ENCODE measurements around the gene NEK6.

DNA sequence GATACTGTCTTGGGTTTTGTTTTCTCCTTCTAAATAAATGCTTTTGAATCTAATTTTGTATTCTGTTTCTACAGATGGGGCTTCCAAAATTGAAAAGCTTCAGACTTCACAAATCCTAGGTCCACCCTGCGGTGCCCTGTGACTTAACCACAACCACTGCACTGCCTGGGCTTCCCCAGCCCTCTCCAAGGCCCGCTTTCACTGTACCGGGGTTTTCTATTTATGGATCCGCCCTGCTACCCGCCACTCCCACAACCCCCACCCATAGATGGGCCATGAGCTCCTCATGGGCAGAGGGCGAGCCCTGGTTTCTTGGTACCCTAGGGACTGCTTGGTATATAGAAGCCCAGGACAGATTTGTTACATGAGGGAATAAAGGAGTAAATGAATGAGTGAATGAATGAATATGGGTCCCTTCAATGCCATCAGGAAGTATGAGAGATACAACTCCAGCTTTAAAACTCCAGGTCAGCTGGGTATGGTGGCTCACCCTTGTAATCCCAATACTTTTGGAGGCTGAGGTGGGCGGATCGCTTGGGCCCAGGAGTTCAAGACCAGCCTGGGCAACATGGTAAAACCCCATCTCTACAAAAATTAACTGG is 39.8 kb upstream of the NEK6 start:
- TF ChIP-seq TOE1 (IDR thresholded peaks at IDR 0.05; ENCODE audit: borderline replicate concordance) (no peak), TOE1 (CRISPR knock-in tag; IDR thresholded peaks at IDR 0.05; ENCODE audit: borderline replicate concordance, low read depth) (no peak), FOXJ3 (CRISPR knock-in tag; IDR thresholded peaks at IDR 0.05) (no peak), BMI1 (IDR thresholded peaks at IDR 0.05; ENCODE audit: low read length) (no peak), MECOM (CRISPR knock-in tag; IDR thresholded peaks at IDR 0.05) (no peak), RFX5 (IDR thresholded peaks at IDR 0.05; ENCODE audit: low read depth, low read length) (no peak), NFIC (IDR thresholded peaks at IDR 0.05) (no peak), RBM17 (IDR thresholded peaks at IDR 0.05; ENCODE audit: borderline replicate concordance, low read depth, low read length) (no peak), JUND (IDR thresholded peaks at IDR 0.05; ENCODE audit: borderline replicate concordance, low read depth, low read length) (no peak), JUND (tag; IDR thresholded peaks at IDR 0.05; ENCODE audit: borderline replicate concordance, low read depth, low read length) (no peak), EP300 (IDR thresholded peaks at IDR 0.05; ENCODE audit: low read length) (no peak), ZNF232 (CRISPR knock-in tag; IDR thresholded peaks at IDR 0.05) (no peak), SRSF9 (IDR thresholded peaks at IDR 0.05; ENCODE audit: borderline replicate concordance, low read depth, low read length) (no peak), MYC (IDR thresholded peaks at IDR 0.05; ENCODE audit: low read depth, low read length) (no peak), MYC (CRISPR knock-in tag; IDR thresholded peaks at IDR 0.05; ENCODE audit: borderline replicate concordance, low read depth) (no peak)
- TF ChIP-seq, protein P1, sequence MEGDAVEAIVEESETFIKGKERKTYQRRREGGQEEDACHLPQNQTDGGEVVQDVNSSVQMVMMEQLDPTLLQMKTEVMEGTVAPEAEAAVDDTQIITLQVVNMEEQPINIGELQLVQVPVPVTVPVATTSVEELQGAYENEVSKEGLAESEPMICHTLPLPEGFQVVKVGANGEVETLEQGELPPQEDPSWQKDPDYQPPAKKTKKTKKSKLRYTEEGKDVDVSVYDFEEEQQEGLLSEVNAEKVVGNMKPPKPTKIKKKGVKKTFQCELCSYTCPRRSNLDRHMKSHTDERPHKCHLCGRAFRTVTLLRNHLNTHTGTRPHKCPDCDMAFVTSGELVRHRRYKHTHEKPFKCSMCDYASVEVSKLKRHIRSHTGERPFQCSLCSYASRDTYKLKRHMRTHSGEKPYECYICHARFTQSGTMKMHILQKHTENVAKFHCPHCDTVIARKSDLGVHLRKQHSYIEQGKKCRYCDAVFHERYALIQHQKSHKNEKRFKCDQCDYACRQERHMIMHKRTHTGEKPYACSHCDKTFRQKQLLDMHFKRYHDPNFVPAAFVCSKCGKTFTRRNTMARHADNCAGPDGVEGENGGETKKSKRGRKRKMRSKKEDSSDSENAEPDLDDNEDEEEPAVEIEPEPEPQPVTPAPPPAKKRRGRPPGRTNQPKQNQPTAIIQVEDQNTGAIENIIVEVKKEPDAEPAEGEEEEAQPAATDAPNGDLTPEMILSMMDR (IDR thresholded peaks at IDR 0.05 in 2 of 3, conservative IDR thresholded peaks at IDR 0.05 in 1 of 3; ENCODE audit: insufficient read depth in 2 of 3, low read depth in 1 of 3, low read length in 3 of 3): no peak

Measured in K562 (cell line).